GM12874 (cell line): ENCODE results near the gene LRCH1.

Source experiments
- CTCF ChIP-seq: IDR thresholded peaks from 2 replicates; pipeline ENCODE4 v1.5.1; 2011; ENCODE audit warnings: low read depth, mild to moderate bottlenecking, control low read depth, low read length, moderate library complexity; ENCODE audit not compliant: insufficient read depth

The LRCH1 gene

GRCh38 chr13:46552889-46553520 is at the start of gene LRCH1:
LRCH1 (plus strand) TSS chr13:46553170; CDS start chr13:46553397, 227 bp downstream.
- TF ChIP-seq CTCF: no peak

GRCh38 chr13:46504036-46504435 is 48.9 kb upstream of the LRCH1 start:
- no peak for TF ChIP-seq CTCF

- TF ChIP-seq CTCF: no peak
These were observed 45.0 kb upstream of the LRCH1 start for GRCh38 chr13:46507981-46508380.

- no peak for TF ChIP-seq CTCF
These were observed 43.0 kb upstream of the LRCH1 start for GRCh38 chr13:46509981-46510380.

- TF ChIP-seq CTCF: no peak
These were observed 37.2 kb upstream of the LRCH1 start for GRCh38 chr13:46515803-46516202.

- no peak for TF ChIP-seq CTCF
These were observed 36.2 kb upstream of the LRCH1 start for GRCh38 chr13:46516599-46517338.

GRCh38 chr13:46519182-46519581 is 33.8 kb upstream of the LRCH1 start:
- TF ChIP-seq CTCF: no peak
